Measurements from ENCODE around the gene TTLL11.
"Not testable (repeated sequence)": the region's sequence is repeated elsewhere in the genome, so short reads cannot be mapped to it uniquely, and the experiment has no call there.

Gene TTLL11

GRCh38 chr9:121984726-121985402, 108.2 kb downstream of the TTLL11 start:
- no peak overlapping the region for H3K27ac Mint-ChIP-seq
- peaks cover 11% of the 10 kb centered on the region for H3K9me3 Mint-ChIP-seq (ENCODE audit: low read depth)
- no peaks in the 10 kb centered on the region for H3K27me3 Mint-ChIP-seq
- peaks cover 26% of the 10 kb centered on the region for H3K36me3 Mint-ChIP-seq
- no peak overlapping the region for H3K4me3 Mint-ChIP-seq
- no peaks in the 10 kb centered on the region for H3K4me1 Mint-ChIP-seq (ENCODE audit: low read depth)

GRCh38 chr9:121983736-121984135, 109.4 kb downstream of the TTLL11 start:
- Mint-ChIP-seq H3K36me3 (peaks cover 23% of the 10 kb centered on the region), H3K9me3 (ENCODE audit: low read depth) (peaks cover 11% of the 10 kb centered on the region), H3K4me1 (ENCODE audit: low read depth) (no peaks in the 10 kb centered on the region), H3K27ac (no peak overlapping the region), H3K27me3 (no peaks in the 10 kb centered on the region), H3K4me3 (no peak overlapping the region)

GRCh38 chr9:121981118-121981883, 111.8 kb downstream of the TTLL11 start:
- Mint-ChIP-seq H3K36me3 (peaks cover 17% of the 10 kb centered on the region), H3K27ac (no peak overlapping the region), H3K4me1 (ENCODE audit: low read depth) (no peaks in the 10 kb centered on the region), H3K4me3 (no peak overlapping the region), H3K27me3 (no peaks in the 10 kb centered on the region), H3K9me3 (ENCODE audit: low read depth) (peaks cover 11% of the 10 kb centered on the region)

GRCh38 chr9:121980665-121981064, 112.4 kb downstream of the TTLL11 start:
- H3K9me3 Mint-ChIP-seq (ENCODE audit: low read depth): peaks cover 11% of the 10 kb centered on the region
- H3K27me3 Mint-ChIP-seq; H3K4me1 Mint-ChIP-seq (ENCODE audit: low read depth); H3K4me3 Mint-ChIP-seq; H3K27ac Mint-ChIP-seq: not testable (repeated sequence)
- H3K36me3 Mint-ChIP-seq: peaks cover 17% of the 10 kb centered on the region

GRCh38 chr9:121979736-121980135, 113.4 kb downstream of the TTLL11 start:
- H3K27ac Mint-ChIP-seq: no peak overlapping the region
- peaks cover 14% of the 10 kb centered on the region for H3K36me3 Mint-ChIP-seq
- no peaks in the 10 kb centered on the region for H3K27me3 Mint-ChIP-seq
- H3K4me3 Mint-ChIP-seq: no peak overlapping the region
- H3K4me1 Mint-ChIP-seq (ENCODE audit: low read depth): no peaks in the 10 kb centered on the region
- H3K9me3 Mint-ChIP-seq (ENCODE audit: low read depth): peaks cover 11% of the 10 kb centered on the region

- H3K27ac Mint-ChIP-seq: no peak overlapping the region
- H3K4me3 Mint-ChIP-seq: no peak overlapping the region
- no peaks in the 10 kb centered on the region for H3K4me1 Mint-ChIP-seq (ENCODE audit: low read depth)
- peaks cover 7% of the 10 kb centered on the region for H3K9me3 Mint-ChIP-seq (ENCODE audit: low read depth)
- no peaks in the 10 kb centered on the region for H3K27me3 Mint-ChIP-seq
- H3K36me3 Mint-ChIP-seq: peaks cover 9% of the 10 kb centered on the region
Measured at GRCh38 chr9:121976751-121977150, 116.4 kb downstream of the TTLL11 start.

GRCh38 chr9:121975801-121976277, 117.3 kb downstream of the TTLL11 start:
- Mint-ChIP-seq H3K9me3 (ENCODE audit: low read depth) (peaks cover 3% of the 10 kb centered on the region), H3K4me1 (ENCODE audit: low read depth) (no peaks in the 10 kb centered on the region), H3K36me3 (peaks cover 8% of the 10 kb centered on the region), H3K4me3 (no peak overlapping the region), H3K27ac (no peak overlapping the region), H3K27me3 (no peaks in the 10 kb centered on the region)

GRCh38 chr9:121974421-121974820, 118.7 kb downstream of the TTLL11 start:
- H3K9me3 Mint-ChIP-seq (ENCODE audit: low read depth): no peaks in the 10 kb centered on the region
- H3K27me3 Mint-ChIP-seq: no peaks in the 10 kb centered on the region
- no peak overlapping the region for H3K4me3 Mint-ChIP-seq
- no peak overlapping the region for H3K27ac Mint-ChIP-seq
- no peaks in the 10 kb centered on the region for H3K4me1 Mint-ChIP-seq (ENCODE audit: low read depth)
- H3K36me3 Mint-ChIP-seq: peaks cover 10% of the 10 kb centered on the region

GRCh38 chr9:121972501-121972981, 120.6 kb downstream of the TTLL11 start:
- H3K27ac Mint-ChIP-seq: no peak overlapping the region
- H3K36me3 Mint-ChIP-seq: peaks cover 12% of the 10 kb centered on the region
- no peaks in the 10 kb centered on the region for H3K4me1 Mint-ChIP-seq (ENCODE audit: low read depth)
- no peak overlapping the region for H3K4me3 Mint-ChIP-seq
- H3K9me3 Mint-ChIP-seq (ENCODE audit: low read depth): no peaks in the 10 kb centered on the region
- no peaks in the 10 kb centered on the region for H3K27me3 Mint-ChIP-seq

GRCh38 chr9:121968056-121968455, 125.1 kb downstream of the TTLL11 start:
- H3K4me1 Mint-ChIP-seq (ENCODE audit: low read depth): no peaks in the 10 kb centered on the region
- peaks cover 2% of the 10 kb centered on the region for H3K9me3 Mint-ChIP-seq (ENCODE audit: low read depth)
- H3K27ac Mint-ChIP-seq: no peak overlapping the region
- no peaks in the 10 kb centered on the region for H3K27me3 Mint-ChIP-seq
- H3K4me3 Mint-ChIP-seq: no peak overlapping the region
- peaks cover 18% of the 10 kb centered on the region for H3K36me3 Mint-ChIP-seq

- no peaks in the 10 kb centered on the region for H3K4me1 Mint-ChIP-seq (ENCODE audit: low read depth)
- H3K4me3 Mint-ChIP-seq: no peak overlapping the region
- H3K9me3 Mint-ChIP-seq (ENCODE audit: low read depth): peaks cover 2% of the 10 kb centered on the region
- no peak overlapping the region for H3K27ac Mint-ChIP-seq
- peaks cover 14% of the 10 kb centered on the region for H3K36me3 Mint-ChIP-seq
- H3K27me3 Mint-ChIP-seq: no peaks in the 10 kb centered on the region
Measured at GRCh38 chr9:121966706-121967105, 126.4 kb downstream of the TTLL11 start.

GRCh38 chr9:121963528-121963995, 129.5 kb downstream of the TTLL11 start:
- no peak overlapping the region for H3K4me3 Mint-ChIP-seq
- no peaks in the 10 kb centered on the region for H3K4me1 Mint-ChIP-seq (ENCODE audit: low read depth)
- peaks cover 8% of the 10 kb centered on the region for H3K36me3 Mint-ChIP-seq
- no peaks in the 10 kb centered on the region for H3K27me3 Mint-ChIP-seq
- no peak overlapping the region for H3K27ac Mint-ChIP-seq
- H3K9me3 Mint-ChIP-seq (ENCODE audit: low read depth): peaks cover 2% of the 10 kb centered on the region

GRCh38 chr9:121962421-121962820, 130.7 kb downstream of the TTLL11 start:
- Mint-ChIP-seq H3K27me3 (no peaks in the 10 kb centered on the region), H3K27ac (no peak overlapping the region), H3K36me3 (peaks cover 6% of the 10 kb centered on the region), H3K4me1 (ENCODE audit: low read depth) (no peaks in the 10 kb centered on the region), H3K9me3 (ENCODE audit: low read depth) (peaks cover 2% of the 10 kb centered on the region), H3K4me3 (no peak overlapping the region)

- no peaks in the 10 kb centered on the region for H3K4me1 Mint-ChIP-seq (ENCODE audit: low read depth)
- peaks cover 3% of the 10 kb centered on the region for H3K36me3 Mint-ChIP-seq
- H3K27me3 Mint-ChIP-seq: no peaks in the 10 kb centered on the region
- no peaks in the 10 kb centered on the region for H3K9me3 Mint-ChIP-seq (ENCODE audit: low read depth)
- H3K4me3 Mint-ChIP-seq: no peak overlapping the region
- H3K27ac Mint-ChIP-seq: no peak overlapping the region
Measured at GRCh38 chr9:121960665-121961064, 132.4 kb downstream of the TTLL11 start.

- Mint-ChIP-seq H3K9me3 (ENCODE audit: low read depth) (no peaks in the 10 kb centered on the region), H3K27ac (no peak overlapping the region), H3K4me3 (no peak overlapping the region), H3K27me3 (no peaks in the 10 kb centered on the region), H3K4me1 (ENCODE audit: low read depth) (no peaks in the 10 kb centered on the region), H3K36me3 (peaks cover under 1% of the 10 kb centered on the region)
Measured at GRCh38 chr9:121958530-121958929, 134.6 kb downstream of the TTLL11 start.
